GM12878 (cell line): ENCODE data around the gene SLC2A9.

Source experiments
- ASH2L ChIP-seq: fragments of 300-600, 200-600 bp; sonication (generic); IDR thresholded peaks from 2 replicates; pipeline ENCODE4 v1.6.1; 2017; ENCODE audit warnings: low read depth, mild to moderate bottlenecking, borderline replicate concordance
- CTCF ChIP-seq, 3 experiments: IDR thresholded peaks in 2 of 3; conservative IDR thresholded peaks in 1 of 3; 2 replicates each; pipeline ENCODE4 v1.5.1; 2011; ENCODE audit warnings: low read depth in 3 of 3, low read length in 3 of 3, mild to moderate bottlenecking in 3 of 3, control low read depth in 2 of 3, moderate library complexity in 2 of 3, inconsistent platforms in 1 of 3, mixed read lengths in 1 of 3; ENCODE audit not compliant: control insufficient read depth in 2 of 3, insufficient read depth in 1 of 3; ENCODE audit errors: extremely low read depth in 1 of 3
- EGR1 ChIP-seq, 2 experiments: IDR thresholded peaks; 1 replicate in 1 of 2; 2 replicates in 1 of 2; pipeline ENCODE4 v1.6.1; 2011 to 2012; ENCODE audit warnings: low read depth in 2 of 2, low read length in 2 of 2, borderline replicate concordance in 1 of 2, mild to moderate bottlenecking in 1 of 2, moderate library complexity in 1 of 2
- GATAD2B ChIP-seq: fragments of 450-650 bp; conservative IDR thresholded peaks from 2 replicates; pipeline ENCODE4 v1.6.1; 2017; ENCODE audit warnings: low read depth, mild to moderate bottlenecking, moderate library complexity
- MYC ChIP-seq: IDR thresholded peaks from 2 replicates; pipeline ENCODE4 v1.6.1; 2011; ENCODE audit warnings: mild to moderate bottlenecking, low read length, moderate library complexity, inconsistent platforms; ENCODE audit not compliant: insufficient read depth, insufficient replicate concordance, insufficient read length, severe bottlenecking
- PBX3 ChIP-seq: IDR thresholded peaks from 2 replicates; pipeline ENCODE4 v1.6.1; 2011; ENCODE audit warnings: mild to moderate bottlenecking, low read depth, low read length, moderate library complexity; ENCODE audit not compliant: insufficient replicate concordance
- PML ChIP-seq: IDR thresholded peaks from 2 replicates; pipeline ENCODE4 v1.6.1; 2012; ENCODE audit warnings: low read length, inconsistent platforms
- POLR2A ChIP-seq: IDR thresholded peaks from 2 replicates; pipeline ENCODE4 v1.6.1; 2011; ENCODE audit warnings: low read depth, mild to moderate bottlenecking, low read length
- RAD21 ChIP-seq: IDR thresholded peaks from 2 replicates; pipeline ENCODE4 v1.6.1; 2011; ENCODE audit warnings: mild to moderate bottlenecking, low read depth, low read length, moderate library complexity; ENCODE audit not compliant: insufficient read depth
- REST ChIP-seq: IDR thresholded peaks from 2 replicates; pipeline ENCODE4 v1.6.1; 2012; ENCODE audit warnings: mild to moderate bottlenecking, low read depth, low read length
- SIN3A ChIP-seq: IDR thresholded peaks from 2 replicates; pipeline ENCODE4 v1.6.1; 2012; ENCODE audit warnings: low read depth, low read length, improper control_type of control experiment
- SP1 ChIP-seq: IDR thresholded peaks from one replicate; pipeline ENCODE4 v1.6.1; 2011; ENCODE audit warnings: low read depth, low read length
- USF2 ChIP-seq: IDR thresholded peaks from 2 replicates; pipeline ENCODE4 v1.6.1; 2011; ENCODE audit warnings: low read depth, low read length, improper control_type of control experiment, borderline replicate concordance
- ZNF592 ChIP-seq: fragments of 450-650 bp; IDR thresholded peaks from 2 replicates; pipeline ENCODE4 v1.6.1; 2017; ENCODE audit warnings: mild to moderate bottlenecking, moderate library complexity

- TF ChIP-seq PBX3 (no peak), CTCF (IDR thresholded peaks at IDR 0.05 in 2 of 3, conservative IDR thresholded peaks at IDR 0.05 in 1 of 3; ENCODE audit: control insufficient read depth in 2 of 3, extremely low read depth in 1 of 3, insufficient read depth in 1 of 3, low read depth in 3 of 3, low read length in 3 of 3) (no peak), ZNF592 (no peak), SIN3A (no peak), USF2 (no peak), REST (no peak), RAD21 (no peak), MYC (no peak), PML (no peak), GATAD2B (no peak), EGR1 (IDR thresholded peaks at IDR 0.05; ENCODE audit: borderline replicate concordance in 1 of 2, low read depth in 2 of 2, low read length in 2 of 2) (no peak), ASH2L (no peak), SP1 (no peak), POLR2A (no peak)
Measured at GRCh38 chr4:10061650-10062415, 40.5 kb upstream of the SLC2A9 start.
